Breast epithelium (tissue), 3 donors: ENCODE results near the gene SLC22A7.

Experiments
- POLR2A ChIP-seq: fragments of 450-650 bp; IDR thresholded peaks from one replicate; pipeline ENCODE4 v1.6.1; 2016; ENCODE audit warnings: antibody characterized with exemption, mild to moderate bottlenecking, moderate library complexity
- POLR2AphosphoS5 ChIP-seq, 3 donors: sonication (generic); formaldehyde crosslinking; IDR thresholded peaks; one replicate each; pipeline ENCODE4 v1.6.1; 2017; ENCODE audit warnings: antibody characterized with exemption in 3 of 3
- TF ChIP-seq, protein P1 (sequence below), 3 donors: fragments of 450-650 bp; IDR thresholded peaks; one replicate each; pipeline ENCODE4 v1.5.1; 2016 to 2017; ENCODE audit warnings: antibody characterized with exemption in 3 of 3, mild to moderate bottlenecking in 3 of 3, moderate library complexity in 3 of 3

DNA sequence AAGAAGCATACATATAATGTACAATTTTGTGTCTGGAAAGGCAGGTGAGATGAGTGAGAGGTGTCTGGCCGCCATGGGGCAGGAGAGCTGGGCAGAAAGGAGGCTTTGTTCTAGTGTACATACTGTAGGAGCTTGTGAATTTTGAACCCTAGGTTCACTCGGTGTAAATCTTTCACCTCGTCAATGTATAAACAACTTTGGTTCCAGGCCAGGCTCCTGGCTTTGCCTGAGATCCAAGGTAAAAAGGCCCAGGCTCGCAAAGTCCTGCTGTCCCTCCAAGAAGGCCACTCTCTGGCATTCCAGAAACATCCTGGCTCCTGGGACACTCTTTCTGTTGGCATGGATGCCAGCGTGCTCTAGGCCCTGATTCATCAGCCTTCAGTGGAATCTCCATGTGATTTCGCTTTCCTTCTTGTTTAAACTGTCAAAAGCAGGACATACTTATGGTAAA, 7.1 kb upstream of the SLC22A7 start:
- TF ChIP-seq, protein P1, sequence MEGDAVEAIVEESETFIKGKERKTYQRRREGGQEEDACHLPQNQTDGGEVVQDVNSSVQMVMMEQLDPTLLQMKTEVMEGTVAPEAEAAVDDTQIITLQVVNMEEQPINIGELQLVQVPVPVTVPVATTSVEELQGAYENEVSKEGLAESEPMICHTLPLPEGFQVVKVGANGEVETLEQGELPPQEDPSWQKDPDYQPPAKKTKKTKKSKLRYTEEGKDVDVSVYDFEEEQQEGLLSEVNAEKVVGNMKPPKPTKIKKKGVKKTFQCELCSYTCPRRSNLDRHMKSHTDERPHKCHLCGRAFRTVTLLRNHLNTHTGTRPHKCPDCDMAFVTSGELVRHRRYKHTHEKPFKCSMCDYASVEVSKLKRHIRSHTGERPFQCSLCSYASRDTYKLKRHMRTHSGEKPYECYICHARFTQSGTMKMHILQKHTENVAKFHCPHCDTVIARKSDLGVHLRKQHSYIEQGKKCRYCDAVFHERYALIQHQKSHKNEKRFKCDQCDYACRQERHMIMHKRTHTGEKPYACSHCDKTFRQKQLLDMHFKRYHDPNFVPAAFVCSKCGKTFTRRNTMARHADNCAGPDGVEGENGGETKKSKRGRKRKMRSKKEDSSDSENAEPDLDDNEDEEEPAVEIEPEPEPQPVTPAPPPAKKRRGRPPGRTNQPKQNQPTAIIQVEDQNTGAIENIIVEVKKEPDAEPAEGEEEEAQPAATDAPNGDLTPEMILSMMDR (IDR thresholded peaks at IDR 0.05): no peak
- TF ChIP-seq POLR2AphosphoS5 (IDR thresholded peaks at IDR 0.05) (no peak), POLR2A (no peak)
